GM18499 (cell line): ENCODE measurements around the gene LCN15.
"Not testable (repeated sequence)": the region's sequence is repeated elsewhere in the genome, so short reads cannot be mapped to it uniquely, and the experiment has no call there.

Experiments used
- ATAC-seq: cut with Tn5 transposase; IDR thresholded peaks from one replicate; pipeline ENCODE4 v1.9.1; 2021; ENCODE audit warnings: moderate number of reproducible peaks; ENCODE audit not compliant: insufficient read depth, unreplicated experiment

Gene LCN15

GRCh38 chr9:136764301-136764891 is at the start of gene LCN15:
LCN15 (minus strand) TSS chr9:136764518; CDS start chr9:136764488, 30 bp downstream.
- no peak for ATAC-seq

DNA sequence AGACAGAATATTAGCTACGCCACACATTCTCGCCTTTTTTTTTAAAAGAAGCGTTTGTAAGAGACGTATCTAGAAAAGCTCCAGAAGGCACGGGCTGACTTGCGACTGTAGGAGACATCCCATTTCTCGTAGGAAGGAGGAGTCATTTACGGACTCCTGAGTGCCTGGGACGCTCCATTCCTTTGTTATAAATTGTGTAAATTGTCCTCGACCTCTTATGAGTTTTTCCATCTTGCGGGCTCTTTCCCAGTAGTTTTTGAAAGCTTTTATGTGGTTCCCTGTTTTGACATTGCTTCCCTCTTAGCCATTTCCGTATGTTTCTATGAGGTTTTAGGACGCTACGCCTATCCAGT is 44.5 kb upstream of the LCN15 start:
- no peak for ATAC-seq

GRCh38 chr9:136808075-136808805 is 43.9 kb upstream of the LCN15 start:
- no peak for ATAC-seq

DNA sequence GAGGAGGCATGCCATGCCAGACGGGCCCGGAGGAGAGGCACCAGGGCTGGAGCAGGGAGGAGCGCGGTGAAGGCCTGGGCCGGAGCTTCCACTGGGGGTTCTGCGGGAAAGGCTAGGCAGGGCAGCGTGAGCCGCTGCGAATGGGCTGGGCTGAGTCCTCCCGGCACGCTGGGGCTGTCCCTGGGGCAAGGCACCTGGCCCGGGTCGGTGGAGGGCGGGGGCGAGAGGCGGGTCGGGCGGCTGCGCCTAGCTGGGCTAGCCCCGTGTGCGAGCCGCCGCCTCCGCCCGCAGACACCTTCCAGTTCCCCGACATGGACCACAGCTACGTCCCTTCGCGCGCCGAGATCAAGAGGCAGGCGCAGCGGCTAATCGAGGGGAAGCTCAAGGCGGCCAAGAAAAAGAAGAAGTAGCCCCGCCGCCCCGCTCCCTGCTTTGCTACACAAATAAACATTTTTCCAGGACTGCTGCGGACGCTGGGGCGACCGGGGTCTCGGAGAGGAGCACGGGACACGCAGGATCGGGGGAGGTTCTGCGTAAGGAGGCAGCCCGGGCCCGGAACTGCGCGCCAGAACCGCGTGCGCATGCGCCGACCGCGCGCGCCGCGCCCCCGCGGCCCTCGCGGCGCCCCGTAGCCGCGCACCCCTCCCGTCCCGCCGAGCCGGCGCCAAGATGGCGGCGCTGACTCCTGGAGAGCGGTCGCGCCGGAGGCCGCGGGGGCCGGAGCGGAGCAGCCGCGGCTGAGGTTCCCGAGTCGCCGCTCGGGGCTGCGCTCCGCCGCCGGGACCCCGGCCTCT is 43.2 kb upstream of the LCN15 start, which contains the start of gene RABL6:
TSS of gene RABL6 (plus strand) at position 668 of the 794 bp plus-strand sequence. CDS start 249 bp downstream, outside the sequence.
- ATAC-seq: no peak

GRCh38 chr9:136806631-136807201 is 42.4 kb upstream of the LCN15 start:
- no peak for ATAC-seq

- ATAC-seq: no peak
Measured at GRCh38 chr9:136806067-136806466, 41.7 kb upstream of the LCN15 start.

DNA sequence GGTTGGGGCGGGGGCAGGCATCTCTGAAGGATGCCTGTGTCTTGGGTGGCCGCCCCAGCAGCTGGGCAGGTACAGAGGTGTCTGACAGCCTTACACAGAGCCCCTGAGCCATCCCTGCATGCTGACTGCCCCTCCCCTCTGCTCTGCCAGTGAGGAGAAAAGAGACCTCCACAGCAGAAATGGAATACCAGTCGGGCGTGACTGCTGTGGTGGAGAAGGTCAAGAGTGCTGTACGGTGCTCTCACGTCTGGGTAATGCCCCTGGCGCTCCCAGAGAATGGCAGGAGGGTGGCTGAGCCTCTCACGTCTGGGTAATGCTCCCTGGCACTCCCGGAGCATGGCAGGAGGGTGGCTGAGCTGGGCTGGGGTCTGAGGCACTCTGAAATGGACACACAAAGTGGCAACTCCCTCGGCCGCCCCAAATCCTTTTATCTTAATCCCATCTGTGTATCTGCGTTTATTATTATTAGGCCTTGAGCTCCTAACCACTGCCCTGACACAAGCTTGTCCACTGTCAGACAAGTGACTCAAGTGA is 41.0 kb upstream of the LCN15 start:
- no peak for ATAC-seq

DNA sequence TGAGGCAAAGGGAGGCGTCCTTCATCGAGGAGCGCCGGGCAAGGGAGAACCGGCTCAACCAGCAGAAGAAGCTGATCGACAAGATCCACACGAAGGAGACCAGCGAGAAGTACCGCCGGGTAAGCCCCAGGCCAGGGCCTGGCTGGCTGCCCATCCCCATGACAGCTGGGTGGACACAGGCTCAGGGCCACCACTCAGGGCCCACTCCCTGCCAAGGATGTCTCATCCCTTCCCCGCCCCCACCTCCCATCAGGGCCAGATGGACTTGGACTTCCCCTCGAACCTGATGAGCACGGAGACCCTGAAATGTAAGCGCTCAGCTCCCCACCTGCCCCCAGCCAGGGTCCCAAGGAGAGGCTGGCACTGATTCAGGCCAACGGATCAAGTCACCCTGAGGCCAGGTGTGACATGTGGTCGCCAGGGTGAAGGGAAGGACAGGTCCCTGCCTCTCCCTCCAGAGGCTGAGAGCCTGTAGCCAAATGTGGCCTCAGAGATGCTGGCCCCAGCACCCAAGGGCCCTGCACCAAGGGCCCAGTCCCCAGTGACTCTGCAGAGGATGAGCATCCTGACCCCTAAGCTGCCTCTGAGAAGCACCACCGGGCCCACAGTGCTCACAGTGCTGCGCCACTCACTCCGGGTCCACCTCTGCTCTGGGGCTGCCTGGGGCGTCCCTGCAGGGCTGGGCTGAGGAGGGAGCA is 40.3 kb upstream of the LCN15 start:
- ATAC-seq: no peak

- no peak for ATAC-seq
Measured at GRCh38 chr9:136803551-136804508, 39.5 kb upstream of the LCN15 start.

- ATAC-seq: not testable (repeated sequence)
Measured at GRCh38 chr9:136803009-136803550, 38.8 kb upstream of the LCN15 start.

DNA sequence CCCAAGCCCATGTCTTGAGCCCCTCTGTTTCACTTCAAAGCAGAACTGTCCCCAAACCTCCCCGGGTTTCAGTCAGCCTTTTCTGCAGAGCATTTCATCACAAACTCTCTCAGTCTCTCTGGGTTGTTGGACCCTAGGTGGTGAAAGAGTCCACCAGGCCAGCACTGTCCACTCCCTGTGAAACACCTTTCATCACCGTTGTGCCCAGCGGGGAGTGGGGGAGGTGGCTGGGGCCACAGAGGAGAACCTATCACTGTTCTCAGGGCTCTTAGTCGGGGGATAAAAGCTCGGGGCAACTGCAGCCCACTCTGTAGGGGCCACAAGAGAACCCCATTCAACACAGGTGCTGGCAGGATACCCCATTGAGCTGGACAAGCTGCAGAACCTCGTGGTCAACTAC is 38.0 kb upstream of the LCN15 start:
- no peak for ATAC-seq

DNA sequence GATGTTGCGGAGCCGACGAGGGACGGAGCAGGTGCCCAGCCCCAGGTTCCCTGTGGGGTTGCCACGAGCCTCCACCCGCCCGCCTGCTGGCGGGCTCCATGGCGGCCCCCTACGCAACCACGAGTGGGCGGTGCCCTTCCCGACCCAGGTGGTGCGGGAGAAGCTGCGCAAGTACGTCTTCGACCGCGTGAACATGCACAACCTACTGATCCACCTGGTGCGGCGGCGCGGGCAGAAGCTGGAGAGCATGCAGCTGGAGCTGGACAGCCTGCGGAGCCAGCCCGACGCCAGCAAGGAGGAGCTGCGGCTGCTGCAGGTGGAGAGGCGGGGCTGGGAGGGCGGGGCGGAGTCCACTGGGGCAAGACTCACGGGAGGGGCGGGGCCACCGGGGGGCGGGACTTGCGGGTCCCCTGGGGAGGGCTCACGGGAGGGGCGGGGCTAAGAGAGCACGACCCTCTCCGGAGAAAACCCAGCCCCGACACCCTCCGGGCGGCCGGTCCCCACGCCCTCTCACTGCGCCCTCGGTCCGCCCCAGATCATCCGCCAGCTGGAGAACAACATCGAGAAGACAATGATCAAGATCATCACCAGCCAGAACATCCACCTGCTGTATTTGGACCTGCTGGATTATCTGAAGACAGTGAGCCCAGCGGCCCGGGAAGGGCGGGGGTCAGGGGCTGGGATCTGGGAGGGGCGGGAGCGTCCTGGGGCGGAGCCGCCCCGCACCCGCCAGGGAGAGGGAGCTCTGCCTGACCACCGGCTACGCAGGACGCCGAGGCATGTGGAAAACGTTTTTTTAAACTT is 35.7 kb upstream of the LCN15 start:
- ATAC-seq: no peak

DNA sequence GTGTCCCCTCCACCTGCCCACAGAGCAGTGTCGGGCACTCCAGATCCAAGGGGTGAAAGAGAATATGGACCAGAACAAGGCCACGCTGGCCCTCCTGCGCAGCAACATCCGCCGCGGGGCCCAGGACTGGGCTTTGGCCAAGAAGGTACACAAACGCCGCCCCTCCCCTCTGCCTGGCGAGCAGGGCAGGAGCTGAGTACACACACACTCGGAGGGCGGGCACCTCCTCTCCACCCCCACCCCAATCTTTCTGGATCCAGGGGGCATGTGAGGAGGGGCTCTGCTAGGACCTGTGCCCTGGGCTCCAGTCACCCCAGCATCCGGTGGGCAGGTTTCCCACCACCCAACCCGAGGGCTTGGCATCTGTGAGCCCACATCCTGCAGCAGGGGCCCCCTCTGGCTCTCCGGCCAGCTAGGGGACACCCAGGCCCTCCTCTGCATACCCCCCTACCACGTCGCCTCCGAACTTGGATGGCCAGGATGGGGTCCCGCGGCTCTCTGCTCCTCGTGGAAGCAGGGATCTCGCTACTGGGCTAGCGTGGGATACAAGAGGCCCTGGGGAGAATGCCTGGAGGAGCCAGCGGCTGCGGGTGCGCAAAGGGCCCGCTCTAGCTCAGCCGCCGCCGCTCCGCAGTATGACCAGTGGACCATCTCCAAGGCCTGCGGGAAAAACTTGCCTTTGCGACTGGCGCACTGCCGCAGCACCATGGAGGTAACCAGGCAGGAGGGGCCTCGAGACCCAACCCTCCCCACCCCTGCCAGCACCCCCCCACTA is 34.9 kb upstream of the LCN15 start:
- ATAC-seq: no peak

DNA sequence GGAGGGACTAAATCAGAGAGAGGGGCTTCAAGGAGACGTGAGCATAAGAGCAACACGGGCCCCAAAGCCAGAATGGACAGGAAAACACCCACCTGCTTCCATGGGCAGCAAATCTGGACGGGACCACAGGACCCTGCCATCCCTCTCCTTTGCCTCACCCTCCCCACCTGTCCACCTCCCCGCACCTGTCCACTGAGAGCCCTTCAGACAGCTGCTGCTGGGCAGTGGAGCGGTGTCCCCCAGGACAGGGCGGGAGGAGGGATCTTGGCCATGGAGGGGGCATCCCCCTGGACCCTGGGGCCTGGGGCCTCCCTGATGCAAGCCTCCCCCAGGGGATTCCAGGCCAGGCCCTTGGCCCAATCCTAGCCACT is 34.4 kb upstream of the LCN15 start:
- ATAC-seq: no peak

GRCh38 chr9:136796775-136797347 is 32.5 kb upstream of the LCN15 start:
- ATAC-seq: not testable (repeated sequence)

- no peak for ATAC-seq
Measured at GRCh38 chr9:136796238-136796774, 32.0 kb upstream of the LCN15 start, which contains the start of gene CCDC183. CCDC183 (plus strand) TSS chr9:136796338; CDS start chr9:136796398, 60 bp downstream.

DNA sequence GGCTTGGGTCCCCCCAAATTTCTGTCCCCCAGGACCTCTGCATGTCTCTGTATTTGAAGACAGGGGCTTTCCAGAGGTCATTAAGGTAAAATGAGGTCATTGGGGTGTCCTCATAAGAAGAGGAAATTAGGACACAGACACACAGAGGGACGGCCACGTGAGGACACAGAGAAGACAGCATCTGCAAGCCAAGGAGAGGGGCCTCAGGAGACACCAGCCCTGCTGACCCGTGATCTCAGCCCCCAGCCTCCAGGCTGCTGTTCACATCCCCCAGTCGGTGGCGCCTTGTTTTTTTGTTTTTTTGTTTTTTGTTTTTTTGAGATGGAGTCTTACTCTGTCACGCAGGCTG is 30.7 kb upstream of the LCN15 start:
- no peak for ATAC-seq
